Measurements from ENCODE around the gene ZC3H7A.

ZC3H7A gene

GRCh38 chr16:11742093-11742535 is 54.9 kb downstream of the ZC3H7A start:
- FAIRE-seq (no peak), DNase-seq (ENCODE audit: insufficient read length, low spot score) (peak; percentile 29)

- DNase-seq (ENCODE audit: insufficient read length, low spot score) = no peak
- no peak for FAIRE-seq
Measured at GRCh38 chr16:11740567-11740966, 56.5 kb downstream of the ZC3H7A start.

GRCh38 chr16:11738742-11739544 is 58.1 kb downstream of the ZC3H7A start:
- no peak for DNase-seq (ENCODE audit: insufficient read length, low spot score)
- FAIRE-seq = no peak

- DNase-seq (ENCODE audit: insufficient read length, low spot score) (no peak), FAIRE-seq (no peak)
Measured at GRCh38 chr16:11737713-11738112, 59.3 kb downstream of the ZC3H7A start.

- DNase-seq (ENCODE audit: insufficient read length, low spot score) (no peak), FAIRE-seq (no peak)
Measured at GRCh38 chr16:11736903-11737302, 60.2 kb downstream of the ZC3H7A start.

- FAIRE-seq (no peak), DNase-seq (ENCODE audit: insufficient read length, low spot score) (no peak)
Measured at GRCh38 chr16:11735787-11736186, 61.3 kb downstream of the ZC3H7A start.

- FAIRE-seq = no peak
- DNase-seq (ENCODE audit: insufficient read length, low spot score) = no peak
Measured at GRCh38 chr16:11734653-11735043, 62.4 kb downstream of the ZC3H7A start.

- DNase-seq (ENCODE audit: insufficient read length, low spot score) (no peak), FAIRE-seq (no peak)
Measured at GRCh38 chr16:11734025-11734652, 62.9 kb downstream of the ZC3H7A start.

- FAIRE-seq (no peak), DNase-seq (ENCODE audit: insufficient read length, low spot score) (no peak)
Measured at GRCh38 chr16:11731222-11731621, 65.8 kb downstream of the ZC3H7A start.

- FAIRE-seq = no peak
- no peak for DNase-seq (ENCODE audit: insufficient read length, low spot score)
Measured at GRCh38 chr16:11729787-11730186, 67.3 kb downstream of the ZC3H7A start.

GRCh38 chr16:11727796-11728543 is 69.1 kb downstream of the ZC3H7A start:
- FAIRE-seq (no peak), DNase-seq (ENCODE audit: insufficient read length, low spot score) (no peak)

- no peak for FAIRE-seq
- DNase-seq (ENCODE audit: insufficient read length, low spot score) = no peak
Measured at GRCh38 chr16:11726008-11726407, 71.0 kb downstream of the ZC3H7A start.

- FAIRE-seq = no peak
- no peak for DNase-seq (ENCODE audit: insufficient read length, low spot score)
Measured at GRCh38 chr16:11725457-11725856, 71.6 kb downstream of the ZC3H7A start.

GRCh38 chr16:11722468-11722808 is 74.6 kb downstream of the ZC3H7A start:
- no peak for DNase-seq (ENCODE audit: insufficient read length, low spot score)

GRCh38 chr16:11721781-11722467 is 75.1 kb downstream of the ZC3H7A start:
- DNase-seq (ENCODE audit: insufficient read length, low spot score) (no peak), FAIRE-seq (no peak)

More at GRCh38 chr16:11722468-11722808, 74.6 kb downstream of the ZC3H7A start:
- no peak for FAIRE-seq

GRCh38 chr16:11719762-11720161 is 77.3 kb downstream of the ZC3H7A start:
- DNase-seq (ENCODE audit: insufficient read length, low spot score) = no peak
- no peak for FAIRE-seq

GRCh38 chr16:11719171-11719570 is 77.9 kb downstream of the ZC3H7A start:
- FAIRE-seq (no peak), DNase-seq (ENCODE audit: insufficient read length, low spot score) (no peak)

GRCh38 chr16:11717811-11718210 is 79.2 kb downstream of the ZC3H7A start:
- FAIRE-seq (no peak), DNase-seq (ENCODE audit: insufficient read length, low spot score) (no peak)

- FAIRE-seq = no peak
- no peak for DNase-seq (ENCODE audit: insufficient read length, low spot score)
Measured at GRCh38 chr16:11716336-11716735, 80.7 kb downstream of the ZC3H7A start.

- DNase-seq (ENCODE audit: insufficient read length, low spot score) (no peak), FAIRE-seq (no peak)
Measured at GRCh38 chr16:11715246-11715947, 81.7 kb downstream of the ZC3H7A start.

Measured in HTR-8/SVneo (cell line).